ENCODE measurements around the gene KMT2E.
"Not testable (repeated sequence)": the region's sequence is repeated elsewhere in the genome, so short reads cannot be mapped to it uniquely, and the experiment has no call there.

Gene KMT2E

GRCh38 chr7:104973909-104974415 is 40.0 kb upstream of the KMT2E start:
- Histone ChIP-seq H3K4me1 (ENCODE audit: control insufficient read depth, insufficient read depth, low read length) (peaks cover 7% of the 10 kb centered on the region), H3K4me3 (ENCODE audit: low read depth, low read length) (no peak overlapping the region), H3K36me3 (ENCODE audit: control insufficient read depth in 2 of 2, insufficient read depth in 1 of 2, low read length in 2 of 2) (no peaks in the 10 kb centered on the region), H3K27ac (ENCODE audit: extremely low read depth, low read depth, low read length) (no peak overlapping the region), H3K9me3 (ENCODE audit: control insufficient read depth, insufficient read depth, low read depth, low read length) (no peaks in the 10 kb centered on the region)
- CTCF ChIA-PET, result interaction anchor here (0.6 to 0.7 kb wide), 2 partner anchors 48 to 617 kb away, joined by 3 to 4 read pairs; no protein-coding TSS in a partner anchor
- POLR2A ChIA-PET, result no interaction called here
- TF ChIP-seq ZNF596 (tag by site-specific recombination; IDR thresholded peaks at IDR 0.05) (no peak), ZNF341 (tag by site-specific recombination; IDR thresholded peaks at IDR 0.05; ENCODE audit: low read depth) (peak; percentile 55; the same call in 1 of the 2 replicates), SALL2 (tag by site-specific recombination; IDR thresholded peaks at IDR 0.05; ENCODE audit: borderline replicate concordance) (no peak)

GRCh38 chr7:104975553-104975952 is 38.5 kb upstream of the KMT2E start:
- CTCF ChIA-PET; H3K27ac ChIP-seq (ENCODE audit: extremely low read depth, low read depth, low read length); H3K36me3 ChIP-seq (ENCODE audit: control insufficient read depth in 2 of 2, insufficient read depth in 1 of 2, low read length in 2 of 2); H3K4me3 ChIP-seq (ENCODE audit: low read depth, low read length); H3K9me3 ChIP-seq (ENCODE audit: control insufficient read depth, insufficient read depth, low read depth, low read length); POLR2A ChIA-PET: not testable (repeated sequence)
- TF ChIP-seq PRDM10 (tag by site-specific recombination; IDR thresholded peaks at IDR 0.05), result peak; percentile 61
- peaks cover 18% of the 10 kb centered on the region for H3K4me1 ChIP-seq (ENCODE audit: control insufficient read depth, insufficient read depth, low read length)

GRCh38 chr7:104976966-104977636 is 36.9 kb upstream of the KMT2E start:
- no peak for TF ChIP-seq ZNF274 (IDR thresholded peaks at IDR 0.05; ENCODE audit: low read length)
- no peak for TF ChIP-seq ZNF274 (tag by site-specific recombination; IDR thresholded peaks at IDR 0.05; ENCODE audit: borderline replicate concordance)
- peak; percentile 79 for TF ChIP-seq EGR2 (tag by site-specific recombination; IDR thresholded peaks at IDR 0.05; ENCODE audit: low read depth)
- peak; percentile 89 for TF ChIP-seq ZFHX2 (tag by site-specific recombination; conservative IDR thresholded peaks at IDR 0.05)
- TF ChIP-seq ZNF280C (tag by site-specific recombination; IDR thresholded peaks at IDR 0.05), result no peak
- CTCF ChIA-PET, result no interaction called here
- POLR2A ChIA-PET, result no interaction called here
- Histone ChIP-seq H3K36me3 (ENCODE audit: control insufficient read depth in 2 of 2, insufficient read depth in 1 of 2, low read length in 2 of 2) (peaks cover 0 to 6% of the 10 kb centered on the region in 2 experiments; a peak in 1 of 3 replicates), H3K27ac (ENCODE audit: extremely low read depth, low read depth, low read length) (no peak overlapping the region), H3K9me3 (ENCODE audit: control insufficient read depth, insufficient read depth, low read depth, low read length) (no peaks in the 10 kb centered on the region), H3K4me3 (ENCODE audit: low read depth, low read length) (no peak overlapping the region), H3K4me1 (ENCODE audit: control insufficient read depth, insufficient read depth, low read length) (peaks cover 23% of the 10 kb centered on the region)

GRCh38 chr7:104978460-104978859 is 35.5 kb upstream of the KMT2E start:
- CTCF ChIA-PET, result interaction anchor here (0.7 to 2.0 kb wide), 3 partner anchors 57 to 1033 kb away, joined by 3 to 11 read pairs (median 3); no protein-coding TSS in a partner anchor
- H3K4me1 ChIP-seq (ENCODE audit: control insufficient read depth, insufficient read depth, low read length), result peaks cover 36% of the 10 kb centered on the region

More at GRCh38 chr7:104978460-104978859, 35.5 kb upstream of the KMT2E start:
- TF ChIP-seq SETDB1 (IDR thresholded peaks at IDR 0.05; ENCODE audit: insufficient read length, low read length) (no peak), SCRT2 (tag by site-specific recombination; IDR thresholded peaks at IDR 0.05) (peak; percentile 64; the same call in 1 of the 2 replicates), ZFP69B (tag by site-specific recombination; IDR thresholded peaks at IDR 0.05) (no peak), ZNF530 (tag by site-specific recombination; IDR thresholded peaks at IDR 0.05; ENCODE audit: low read depth) (no peak)
- H3K9me3 ChIP-seq (ENCODE audit: control insufficient read depth, insufficient read depth, low read depth, low read length), result no peaks in the 10 kb centered on the region
- peaks cover 0 to 6% of the 10 kb centered on the region in 2 experiments; a peak in 1 of 3 replicates for H3K36me3 ChIP-seq (ENCODE audit: control insufficient read depth in 2 of 2, insufficient read depth in 1 of 2, low read length in 2 of 2)
- no peak overlapping the region for H3K4me3 ChIP-seq (ENCODE audit: low read depth, low read length)
- POLR2A ChIA-PET, result interaction anchor here (1.2 to 1.5 kb wide), 3 partner anchors 28 to 36 kb away, joined by 3 read pairs; no protein-coding TSS in a partner anchor
- H3K27ac ChIP-seq (ENCODE audit: extremely low read depth, low read depth, low read length), result no peak overlapping the region

All from HEK293 (cell line).